GM12892 (cell line): ENCODE results near the gene SHC4.

Experiments used
- POLR2A ChIP-seq: IDR thresholded peaks from 2 replicates; pipeline ENCODE4 v1.6.1; 2011; ENCODE audit warnings: low read depth, low read length, control low read depth
- POLR2AphosphoS5 ChIP-seq: IDR thresholded peaks from 2 replicates; pipeline ENCODE4 v1.6.1; 2011; ENCODE audit warnings: low read depth, low read length, control low read depth

DNA sequence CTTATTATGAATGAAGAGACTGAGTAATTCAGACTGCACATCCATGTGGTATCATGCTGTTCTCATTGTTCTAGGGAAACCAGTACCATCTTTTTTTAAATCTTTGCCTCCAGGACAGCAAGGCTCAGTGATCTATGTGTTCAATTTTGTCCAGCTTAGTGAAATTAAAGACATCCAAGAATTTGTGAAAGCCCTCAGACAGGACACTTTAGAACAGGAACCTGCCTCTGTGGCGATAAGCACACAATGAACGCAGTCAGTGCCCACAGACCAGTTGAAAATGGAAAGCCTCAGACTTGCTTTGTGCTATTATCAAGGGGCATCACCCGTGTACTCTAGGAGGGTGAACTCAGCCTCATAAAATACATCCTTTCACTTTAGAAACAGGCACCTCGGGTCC, 65.7 kb downstream of the SHC4 start:
- no peak for TF ChIP-seq POLR2AphosphoS5
- no peak for TF ChIP-seq POLR2A
